Measurements from ENCODE around the gene CERS4. TPM values are rescaled to one million over a fixed set of nuclear protein-coding genes. Genes with fewer than 3 reads are reported as not detected.
"Not testable (repeated sequence)": the region's sequence is repeated elsewhere in the genome, so short reads cannot be mapped to it uniquely, and the experiment has no call there.

CERS4 gene
- total and polyA plus RNA-seq, 2 donors from 2014 or later = 36.5 to 65.5 TPM

DNA sequence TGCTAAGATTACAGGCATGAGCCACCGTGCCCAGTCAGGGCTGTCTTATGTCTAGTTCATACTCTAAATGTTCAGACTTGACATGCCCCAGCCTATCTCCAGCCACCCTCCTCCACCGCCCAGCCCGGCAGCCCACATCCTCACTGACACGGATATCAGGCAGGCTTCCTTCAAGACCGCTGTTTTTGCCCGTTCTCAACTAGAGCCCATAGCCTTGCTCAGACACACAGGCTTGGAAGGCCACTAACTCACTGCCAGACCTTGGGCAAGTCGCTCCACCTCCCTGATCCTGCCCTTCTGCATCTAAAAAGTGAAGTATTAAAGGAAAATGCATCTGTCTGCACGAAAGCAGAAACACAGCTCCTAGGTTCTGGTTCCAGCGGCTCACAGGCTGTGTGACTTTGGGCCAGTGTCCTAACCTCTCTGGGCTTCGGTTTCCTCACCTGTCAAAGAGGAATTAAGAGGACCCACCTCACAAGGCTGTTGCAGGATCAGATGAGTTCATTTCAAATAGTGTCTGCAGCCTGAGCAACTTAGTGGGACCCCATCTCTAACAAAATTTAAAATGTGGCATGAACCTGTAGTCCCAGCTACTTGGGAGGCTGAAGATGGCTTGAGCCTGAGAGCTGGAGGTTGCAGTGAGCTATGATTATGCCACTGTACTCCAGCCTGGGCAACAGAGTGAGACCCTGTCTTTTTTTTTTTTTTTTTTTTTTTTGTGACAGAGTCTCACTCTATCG is 14.5 kb upstream of the CERS4 start:
- peaks cover 0 to 2% (median 0%) of the 10 kb centered on the region in 3 donors for H3K4me1 ChIP-seq (ENCODE audit: control insufficient read depth in 2 of 3, insufficient read depth in 2 of 3, low read depth in 1 of 3, low read length in 3 of 3)
- H3K27me3 ChIP-seq (ENCODE audit: control insufficient read depth, insufficient read depth, low read length) = no peaks in the 10 kb centered on the region
- FAIRE-seq (no peak), DNase-seq (no peak)
- no peaks in the 10 kb centered on the region for H3K9me3 ChIP-seq (ENCODE audit: control insufficient read depth in 2 of 3, insufficient read depth in 1 of 3, low read length in 3 of 3)
- H3K27ac ChIP-seq (ENCODE audit: low read depth in 2 of 2, low read length in 2 of 2) = peak overlapping the region in 1 of 2 donors; percentile 15
- H3K9ac ChIP-seq (ENCODE audit: low read length in 3 of 3) = no peak overlapping the region
- TF ChIP-seq, protein P1, sequence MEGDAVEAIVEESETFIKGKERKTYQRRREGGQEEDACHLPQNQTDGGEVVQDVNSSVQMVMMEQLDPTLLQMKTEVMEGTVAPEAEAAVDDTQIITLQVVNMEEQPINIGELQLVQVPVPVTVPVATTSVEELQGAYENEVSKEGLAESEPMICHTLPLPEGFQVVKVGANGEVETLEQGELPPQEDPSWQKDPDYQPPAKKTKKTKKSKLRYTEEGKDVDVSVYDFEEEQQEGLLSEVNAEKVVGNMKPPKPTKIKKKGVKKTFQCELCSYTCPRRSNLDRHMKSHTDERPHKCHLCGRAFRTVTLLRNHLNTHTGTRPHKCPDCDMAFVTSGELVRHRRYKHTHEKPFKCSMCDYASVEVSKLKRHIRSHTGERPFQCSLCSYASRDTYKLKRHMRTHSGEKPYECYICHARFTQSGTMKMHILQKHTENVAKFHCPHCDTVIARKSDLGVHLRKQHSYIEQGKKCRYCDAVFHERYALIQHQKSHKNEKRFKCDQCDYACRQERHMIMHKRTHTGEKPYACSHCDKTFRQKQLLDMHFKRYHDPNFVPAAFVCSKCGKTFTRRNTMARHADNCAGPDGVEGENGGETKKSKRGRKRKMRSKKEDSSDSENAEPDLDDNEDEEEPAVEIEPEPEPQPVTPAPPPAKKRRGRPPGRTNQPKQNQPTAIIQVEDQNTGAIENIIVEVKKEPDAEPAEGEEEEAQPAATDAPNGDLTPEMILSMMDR (IDR thresholded peaks at IDR 0.05; ENCODE audit: borderline replicate concordance, extremely low read depth, insufficient read depth) = no peak
- H3K4me3 ChIP-seq (ENCODE audit: low read length in 3 of 3) = no peak overlapping the region
- no peaks in the 10 kb centered on the region for H3K36me3 ChIP-seq (ENCODE audit: control insufficient read depth in 2 of 3, insufficient read depth in 3 of 3, low read length in 3 of 3)
- intact Hi-C loops (cut with DNase I) = no loop called here

DNA sequence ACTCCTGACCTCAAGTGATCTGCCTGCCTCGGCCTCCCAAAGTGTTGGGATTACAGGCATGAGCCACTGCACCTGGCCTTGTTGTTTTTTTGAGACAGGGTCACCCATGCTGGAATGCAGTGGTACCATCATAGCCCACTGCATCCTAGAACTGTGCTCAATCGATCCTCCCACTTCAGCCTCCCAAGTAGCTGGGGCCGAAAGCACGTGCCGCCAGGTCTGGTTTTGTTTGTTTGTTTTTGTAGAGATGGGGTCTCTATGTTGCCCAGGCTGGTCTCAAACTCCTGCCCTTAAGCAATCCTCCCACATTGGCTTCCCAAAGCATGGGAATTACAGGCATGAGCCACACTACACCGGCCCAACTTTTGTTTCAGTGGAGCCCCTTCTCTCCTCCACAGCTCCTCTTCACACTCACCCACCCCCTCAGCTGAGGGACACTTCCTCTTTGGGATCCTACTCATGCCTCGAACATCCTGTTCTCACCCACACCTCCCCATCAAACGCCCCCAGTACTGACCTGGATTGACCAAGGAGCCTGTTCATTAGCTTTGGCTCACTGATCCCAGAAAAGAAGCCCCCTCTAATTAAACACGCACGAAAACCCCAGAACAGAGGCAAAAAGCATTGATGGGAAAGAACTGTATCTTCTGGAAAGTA is 12.8 kb upstream of the CERS4 start:
- FAIRE-seq (no peak), DNase-seq (no peak)
- Histone ChIP-seq H3K4me1 (ENCODE audit: control insufficient read depth in 2 of 3, insufficient read depth in 2 of 3, low read depth in 1 of 3, low read length in 3 of 3) (peaks cover 0 to 2% (median 0%) of the 10 kb centered on the region in 3 donors), H3K36me3 (ENCODE audit: control insufficient read depth in 2 of 3, insufficient read depth in 3 of 3, low read length in 3 of 3) (no peaks in the 10 kb centered on the region), H3K9ac (ENCODE audit: low read length in 3 of 3) (no peak overlapping the region), H3K4me3 (ENCODE audit: low read length in 3 of 3) (no peak overlapping the region), H3K9me3 (ENCODE audit: control insufficient read depth in 2 of 3, insufficient read depth in 1 of 3, low read length in 3 of 3) (no peaks in the 10 kb centered on the region), H3K27ac (ENCODE audit: low read depth in 2 of 2, low read length in 2 of 2) (no peak overlapping the region), H3K27me3 (ENCODE audit: control insufficient read depth, insufficient read depth, low read length) (no peaks in the 10 kb centered on the region)
- intact Hi-C loops (cut with DNase I) = no loop called here
- TF ChIP-seq, protein P1 (IDR thresholded peaks at IDR 0.05; ENCODE audit: borderline replicate concordance, extremely low read depth, insufficient read depth) = no peak

DNA sequence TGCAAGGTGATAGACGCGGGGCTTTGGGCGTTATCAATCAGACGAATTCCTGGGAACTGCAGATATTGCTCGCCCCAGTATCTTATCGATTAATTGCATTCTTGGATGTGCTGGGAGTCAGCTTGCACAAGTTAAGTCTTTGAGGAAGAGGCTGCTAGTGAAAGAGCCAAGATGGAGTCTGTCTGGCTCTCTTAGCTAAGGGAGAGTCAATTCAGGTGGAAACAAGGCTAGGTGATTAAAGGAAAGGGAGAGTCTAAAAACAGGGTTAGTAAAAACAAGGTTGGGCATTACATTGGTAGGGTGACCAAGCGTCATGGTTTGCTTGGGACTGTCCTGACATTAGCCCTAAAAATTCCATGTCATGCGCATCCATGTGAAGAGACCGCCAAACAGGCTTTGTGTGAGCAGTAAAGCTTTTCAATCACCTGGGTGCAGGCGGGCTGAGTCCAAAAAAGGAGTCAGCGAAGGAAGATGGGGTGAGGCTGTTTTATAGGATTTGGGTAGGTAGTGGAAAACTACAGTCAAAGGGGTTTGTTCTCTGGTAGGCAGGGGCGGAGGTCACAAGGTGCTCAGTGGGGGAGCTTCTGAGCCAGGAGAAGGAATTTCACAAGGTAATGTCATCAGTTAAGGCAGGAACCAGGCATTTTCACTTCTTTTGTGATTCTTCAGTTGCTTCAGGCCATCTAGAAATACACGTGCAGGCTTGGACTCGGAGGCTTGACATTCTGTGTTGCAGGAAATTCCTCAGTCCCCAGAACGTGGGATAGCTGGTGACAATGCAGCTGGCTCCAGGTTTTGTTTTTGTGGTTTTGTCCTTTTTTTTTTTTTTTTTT is 5.7 kb upstream of the CERS4 start:
- H3K27me3 ChIP-seq (ENCODE audit: control insufficient read depth, insufficient read depth, low read length); H3K9ac ChIP-seq (ENCODE audit: low read length in 3 of 3); H3K36me3 ChIP-seq (ENCODE audit: control insufficient read depth in 2 of 3, insufficient read depth in 3 of 3, low read length in 3 of 3); H3K4me1 ChIP-seq (ENCODE audit: control insufficient read depth in 2 of 3, insufficient read depth in 2 of 3, low read depth in 1 of 3, low read length in 3 of 3); H3K9me3 ChIP-seq (ENCODE audit: control insufficient read depth in 2 of 3, insufficient read depth in 1 of 3, low read length in 3 of 3); FAIRE-seq; H3K4me3 ChIP-seq (ENCODE audit: low read length in 3 of 3); H3K27ac ChIP-seq (ENCODE audit: low read depth in 2 of 2, low read length in 2 of 2); intact Hi-C loops (cut with DNase I): not testable (repeated sequence)
- peak in 1 of 5 donors; percentile 24 for DNase-seq

GRCh38 chr19:8204961-8205360 is 4.2 kb upstream of the CERS4 start:
- peaks cover 0 to 5% (median 0%) of the 10 kb centered on the region in 3 donors for H3K4me1 ChIP-seq (ENCODE audit: control insufficient read depth in 2 of 3, insufficient read depth in 2 of 3, low read depth in 1 of 3, low read length in 3 of 3)
- intact Hi-C loops (cut with DNase I) = no loop called here
- no peak overlapping the region for H3K9ac ChIP-seq (ENCODE audit: low read length in 3 of 3)
- H3K36me3 ChIP-seq (ENCODE audit: control insufficient read depth in 2 of 3, insufficient read depth in 3 of 3, low read length in 3 of 3) = no peaks in the 10 kb centered on the region
- no peak overlapping the region for H3K4me3 ChIP-seq (ENCODE audit: low read length in 3 of 3)
- peak in 1 of 5 donors; percentile 30 for DNase-seq
- no peaks in the 10 kb centered on the region for H3K9me3 ChIP-seq (ENCODE audit: control insufficient read depth in 2 of 3, insufficient read depth in 1 of 3, low read length in 3 of 3)
- no peak overlapping the region for H3K27ac ChIP-seq (ENCODE audit: low read depth in 2 of 2, low read length in 2 of 2)
- TF ChIP-seq, protein P1 (IDR thresholded peaks at IDR 0.05; ENCODE audit: borderline replicate concordance, extremely low read depth, insufficient read depth) = no peak
- FAIRE-seq = no peak
- no peaks in the 10 kb centered on the region for H3K27me3 ChIP-seq (ENCODE audit: control insufficient read depth, insufficient read depth, low read length)

Data from kidney (tissue), 14 donors.